Left cardiac atrium (tissue), 4 donors: ENCODE measurements around the gene LMLN. TPM values are rescaled to one million over a fixed set of nuclear protein-coding genes. Genes with fewer than 3 reads are reported as not detected.
"Not testable (repeated sequence)": the region's sequence is repeated elsewhere in the genome, so short reads cannot be mapped to it uniquely, and the experiment has no call there.

Experiments used
- ATAC-seq, 2 donors: fragments of 200-7000 bp; cut with Tn5 transposase; one replicate each; pipeline ENCODE4 v1.9.1; 2020; ENCODE audit warnings: mild to moderate bottlenecking in 2 of 2, moderate library complexity in 2 of 2
- DNase-seq: peaks from one replicate; pipeline ENCODE4 v3.0.0-alpha.2; 2020
- intact Hi-C, 2 donors: fragments of 100-400 bp; cut with DNase I; formaldehyde crosslinking; loops; one replicate each; pipeline versions ENCODE4 v1.14.1 to v1.15.1; 2022 to 2023
- long read RNA-seq: library from polyadenylated mRNA; unstranded; transcript quantifications from one replicate; pipeline ENCODE4 v2.0.0, GENCODE V29; 2021
- total RNA-seq, 2 donors: library from RNA; stranded (reverse); fragmentation: NEBNext Ultra II Directional; extraction: Animal tissue kit (Norgen Biotek cat#: 25700); gene quantifications; one replicate each; pipeline ENCODE4 v1.2.1, GENCODE V29; 2021
- donor health status: DM: no; HTN: yes; CAD: no.
- donor health status: DM: no; HTN: yes; CAD: no; lungs with severe emphysema.
- donor health status: DM: yes; HTN: yes; CAD: no.
- donor health status: Dilated cardiomyopathy.

LMLN gene, protein sequence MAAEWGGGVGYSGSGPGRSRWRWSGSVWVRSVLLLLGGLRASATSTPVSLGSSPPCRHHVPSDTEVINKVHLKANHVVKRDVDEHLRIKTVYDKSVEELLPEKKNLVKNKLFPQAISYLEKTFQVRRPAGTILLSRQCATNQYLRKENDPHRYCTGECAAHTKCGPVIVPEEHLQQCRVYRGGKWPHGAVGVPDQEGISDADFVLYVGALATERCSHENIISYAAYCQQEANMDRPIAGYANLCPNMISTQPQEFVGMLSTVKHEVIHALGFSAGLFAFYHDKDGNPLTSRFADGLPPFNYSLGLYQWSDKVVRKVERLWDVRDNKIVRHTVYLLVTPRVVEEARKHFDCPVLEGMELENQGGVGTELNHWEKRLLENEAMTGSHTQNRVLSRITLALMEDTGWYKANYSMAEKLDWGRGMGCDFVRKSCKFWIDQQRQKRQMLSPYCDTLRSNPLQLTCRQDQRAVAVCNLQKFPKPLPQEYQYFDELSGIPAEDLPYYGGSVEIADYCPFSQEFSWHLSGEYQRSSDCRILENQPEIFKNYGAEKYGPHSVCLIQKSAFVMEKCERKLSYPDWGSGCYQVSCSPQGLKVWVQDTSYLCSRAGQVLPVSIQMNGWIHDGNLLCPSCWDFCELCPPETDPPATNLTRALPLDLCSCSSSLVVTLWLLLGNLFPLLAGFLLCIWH
- total RNA-seq = 1 to 10 TPM; 6.9 to 7.0 TPM
- long read RNA-seq, full-length matches to known transcripts = 5 of 8 reads
- long read RNA-seq, partial matches to known transcripts = 0 of 8 reads
- long read RNA-seq, other reads (novel, unspliced or antisense) = 3 of 8 reads

GRCh38 chr3:197959891-197960693, at the start of gene LMLN:
TSS of gene LMLN (plus strand) at chr3:197960217. CDS start at chr3:197960246, 29 bp downstream.
- ATAC-seq = peak; percentile 99
- intact Hi-C loops = no loop called here
- peak; percentile 97 for DNase-seq

DNA sequence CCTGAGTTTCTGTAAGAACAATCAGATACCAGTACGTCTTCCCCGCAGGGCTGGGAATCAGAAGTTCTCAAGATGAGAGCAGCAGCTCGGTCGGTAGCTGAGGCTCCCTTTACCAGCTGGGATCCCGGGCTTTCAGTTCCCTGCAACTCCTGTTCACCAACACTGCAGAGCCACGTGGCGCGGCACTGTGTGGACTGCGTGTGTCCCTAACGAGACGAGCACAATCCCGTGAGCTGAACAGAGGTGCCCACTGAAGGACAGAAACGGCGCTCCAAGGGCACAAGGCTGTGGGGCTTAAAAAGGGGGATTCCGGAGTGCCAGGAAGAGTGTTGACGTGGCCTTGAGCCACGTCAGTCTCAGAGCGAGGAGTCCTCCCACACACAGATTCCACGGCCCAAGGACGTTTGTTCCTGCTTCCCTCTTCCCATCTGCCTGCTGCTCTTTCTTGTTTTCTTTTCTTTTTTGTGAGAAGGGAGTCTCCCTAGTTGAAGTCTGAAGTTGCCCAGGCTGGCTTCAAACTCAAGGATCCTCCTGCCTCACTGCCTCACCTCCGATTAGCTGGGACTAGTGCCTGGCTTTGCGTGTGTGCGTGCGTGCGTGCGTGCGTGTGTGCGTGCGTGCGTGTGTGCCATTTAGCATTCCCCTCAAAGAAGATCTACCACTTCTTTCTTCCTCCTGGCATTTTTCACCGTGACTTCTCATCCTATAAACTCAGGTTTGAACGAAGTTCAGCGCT, 47.1 kb upstream of the LMLN start:
- intact Hi-C loops = no loop called here
- ATAC-seq (peak; percentile 80 to 81), DNase-seq (peak; percentile 45)

DNA sequence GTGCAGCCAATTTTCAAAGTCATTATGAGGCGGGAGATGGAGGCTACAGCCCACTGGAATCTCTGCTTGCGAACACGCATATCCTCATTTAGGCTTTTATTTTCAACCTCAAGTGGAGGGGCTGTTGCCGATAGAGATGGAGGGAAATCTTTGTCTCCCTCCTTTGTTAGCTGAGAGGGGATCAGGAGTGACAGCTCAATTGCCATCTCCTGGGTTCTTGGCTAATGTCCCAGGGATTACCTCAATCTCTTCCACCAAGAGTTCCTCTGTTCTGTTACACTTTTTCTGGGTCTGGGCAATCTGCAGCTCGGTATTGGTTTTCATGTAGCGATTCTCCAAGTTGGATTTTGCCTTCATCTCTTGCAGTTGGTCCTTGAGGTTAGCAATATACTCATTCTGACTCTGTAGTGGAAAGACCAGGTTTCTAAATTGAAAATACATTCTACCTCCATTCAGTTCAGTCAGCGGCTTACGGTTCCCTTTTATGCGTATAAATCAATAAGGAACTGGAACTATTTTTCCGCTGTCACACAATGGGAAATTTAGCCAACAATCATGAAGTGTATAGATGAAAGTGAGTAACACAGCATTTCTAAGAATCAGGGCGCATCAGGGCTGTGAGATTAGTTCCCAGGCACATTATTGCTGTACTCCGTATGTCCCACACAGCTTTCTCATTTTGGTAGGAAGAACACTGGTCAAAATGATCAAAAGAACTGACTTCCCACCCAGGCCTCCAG, 46.2 kb upstream of the LMLN start:
- intact Hi-C loops = no loop called here
- DNase-seq (no peak), ATAC-seq (no peak)

DNA sequence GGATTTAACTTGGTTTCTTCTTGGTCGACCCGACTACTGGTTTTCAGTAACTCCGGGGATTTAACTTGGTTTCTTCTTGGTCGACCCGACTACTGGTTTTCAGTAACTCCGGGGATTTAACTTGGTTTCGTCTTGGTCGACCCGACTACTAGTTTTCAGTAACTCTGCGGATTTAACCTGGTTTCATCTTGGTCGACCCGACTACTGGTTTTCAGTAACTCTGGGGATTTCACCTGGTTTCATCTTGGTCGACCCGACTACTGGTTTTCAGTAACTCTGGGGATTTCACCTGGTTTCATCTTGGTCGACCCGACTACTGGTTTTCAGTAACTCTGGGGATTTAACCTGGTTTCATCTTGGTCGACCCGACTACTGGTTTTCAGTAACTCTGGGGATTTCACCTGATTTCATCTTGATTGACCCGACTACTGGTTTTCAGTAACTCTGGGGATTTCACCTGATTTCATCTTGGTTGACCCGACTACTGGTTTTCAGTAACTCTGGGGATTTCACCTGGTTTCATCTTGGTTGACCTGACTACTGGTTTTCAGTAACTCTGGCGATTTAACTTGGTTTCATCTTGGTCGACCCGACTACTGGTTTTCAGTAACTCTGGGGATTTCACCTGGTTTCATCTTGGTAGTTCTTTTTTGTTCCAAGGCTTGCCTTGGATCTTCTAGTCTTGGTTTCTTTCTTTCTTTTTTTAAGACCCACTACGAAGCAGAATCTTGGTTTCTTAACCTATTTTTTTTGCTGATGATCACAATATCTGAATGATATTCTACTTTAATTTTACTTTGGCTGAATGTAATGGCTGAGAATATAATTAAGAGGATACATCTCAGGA, 38.4 kb upstream of the LMLN start:
- intact Hi-C loops, DNase-seq, ATAC-seq: not testable (repeated sequence)

DNA sequence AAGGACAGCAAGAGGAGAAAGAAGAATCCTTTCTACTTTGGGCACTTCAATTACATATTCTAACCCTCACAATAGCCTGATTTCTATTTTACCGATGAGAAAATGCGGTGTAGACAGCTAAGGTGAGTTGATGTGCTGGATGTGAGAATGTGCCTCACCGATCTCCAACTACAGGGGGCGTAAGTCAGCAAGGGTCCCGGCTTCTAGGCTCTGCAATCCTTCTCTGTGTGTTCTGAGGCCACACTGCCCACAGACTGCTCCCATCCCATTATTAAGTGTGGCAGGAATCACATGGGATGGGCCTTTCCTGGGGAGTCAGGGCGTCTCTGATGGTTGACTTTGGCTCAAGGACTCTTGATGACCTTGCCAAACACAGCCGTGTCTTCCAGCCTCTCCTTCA, 33.6 kb upstream of the LMLN start:
- DNase-seq (no peak), ATAC-seq (no peak)
- intact Hi-C loops = no loop called here

DNA sequence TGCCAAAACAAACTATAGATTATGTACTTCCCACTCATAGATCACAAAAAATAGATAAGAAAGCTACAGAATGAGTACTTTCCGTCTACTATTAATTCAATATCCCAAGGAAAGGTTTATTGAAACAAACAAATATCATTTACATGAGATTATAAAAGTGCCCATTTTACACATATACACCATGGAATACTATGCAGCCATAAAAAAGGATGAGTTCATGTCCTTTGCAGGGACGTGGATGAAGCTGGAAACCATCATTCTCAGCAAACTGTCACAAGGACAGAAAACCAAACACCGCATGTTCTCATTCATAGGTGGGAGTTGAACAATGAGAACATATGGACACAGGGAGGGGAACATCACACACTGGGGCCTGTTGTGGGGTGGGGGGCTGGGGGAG, 32.4 kb upstream of the LMLN start:
- intact Hi-C loops, ATAC-seq, DNase-seq: not testable (repeated sequence)

DNA sequence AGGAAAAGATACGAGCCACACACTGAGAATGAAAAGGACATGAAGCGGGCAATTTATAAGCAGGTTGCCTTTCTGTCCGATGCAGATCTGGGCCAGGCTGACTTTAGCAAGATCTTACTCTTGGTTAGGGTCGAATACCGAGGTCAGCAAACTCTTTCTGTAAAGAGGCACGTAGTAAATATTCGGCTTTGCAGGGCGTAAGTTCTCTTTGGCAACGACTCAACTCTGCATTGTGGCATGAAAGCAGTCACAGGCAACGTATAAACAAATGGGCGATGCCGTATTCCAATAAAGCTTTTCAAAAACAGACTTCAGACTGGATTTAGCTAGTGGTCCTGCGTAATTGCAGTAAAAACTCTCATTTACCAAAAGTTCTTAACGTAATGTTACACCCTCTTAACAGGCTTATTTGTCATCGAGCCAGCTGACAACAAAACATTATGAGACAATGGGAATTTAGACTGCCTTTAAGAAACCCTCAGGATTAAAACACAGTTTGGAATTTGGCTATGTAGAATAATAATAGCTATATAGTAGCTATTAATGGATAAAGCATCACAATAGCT, 23.1 kb upstream of the LMLN start:
- DNase-seq = no peak
- intact Hi-C loops = no loop called here
- ATAC-seq = no peak

GRCh38 chr3:197940745-197941384, 19.2 kb upstream of the LMLN start:
- DNase-seq = no peak
- ATAC-seq = no peak
- intact Hi-C loops = loop anchor here in 1 of 2 donors (5.0 kb wide), 1 partner anchor 34 kb away; no protein-coding TSS in a partner anchor

DNA sequence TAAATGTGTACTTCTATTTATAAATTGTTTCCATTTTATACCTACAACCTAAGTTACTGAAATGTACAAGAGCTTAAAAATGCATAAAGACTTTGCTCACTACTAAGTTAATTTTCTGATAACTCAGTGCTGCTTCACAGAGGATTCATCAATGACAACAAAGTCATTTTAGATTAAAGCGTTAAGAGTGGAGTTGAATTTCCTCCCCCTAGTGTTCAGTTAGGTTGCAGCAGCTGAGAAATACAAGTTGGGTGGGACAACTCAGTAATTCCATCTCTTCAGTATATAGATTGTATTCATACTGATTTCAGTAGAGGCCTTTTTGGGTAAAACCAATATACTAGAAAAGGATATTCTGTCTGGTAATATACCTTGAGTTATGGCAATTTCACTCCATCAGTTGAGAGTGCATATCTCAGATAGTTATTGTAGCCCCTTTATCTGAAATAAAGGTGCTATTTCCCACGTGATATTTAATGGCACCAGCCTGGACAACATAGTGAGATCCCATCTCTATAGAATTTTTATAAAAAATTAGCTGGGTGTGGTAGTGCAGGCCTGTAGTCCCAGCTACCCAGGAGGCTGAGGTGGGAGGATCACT, 17.0 kb upstream of the LMLN start:
- ATAC-seq = peak in 1 of 2 donors; percentile 31
- DNase-seq = no peak
- intact Hi-C loops = loop anchor here in 1 of 2 donors (5.0 kb wide), 1 partner anchor 36 kb away; no protein-coding TSS in a partner anchor

- ATAC-seq = no peak
- DNase-seq = no peak
- intact Hi-C loops = no loop called here
These were observed 10.7 kb upstream of the LMLN start for GRCh38 chr3:197949191-197949777.

DNA sequence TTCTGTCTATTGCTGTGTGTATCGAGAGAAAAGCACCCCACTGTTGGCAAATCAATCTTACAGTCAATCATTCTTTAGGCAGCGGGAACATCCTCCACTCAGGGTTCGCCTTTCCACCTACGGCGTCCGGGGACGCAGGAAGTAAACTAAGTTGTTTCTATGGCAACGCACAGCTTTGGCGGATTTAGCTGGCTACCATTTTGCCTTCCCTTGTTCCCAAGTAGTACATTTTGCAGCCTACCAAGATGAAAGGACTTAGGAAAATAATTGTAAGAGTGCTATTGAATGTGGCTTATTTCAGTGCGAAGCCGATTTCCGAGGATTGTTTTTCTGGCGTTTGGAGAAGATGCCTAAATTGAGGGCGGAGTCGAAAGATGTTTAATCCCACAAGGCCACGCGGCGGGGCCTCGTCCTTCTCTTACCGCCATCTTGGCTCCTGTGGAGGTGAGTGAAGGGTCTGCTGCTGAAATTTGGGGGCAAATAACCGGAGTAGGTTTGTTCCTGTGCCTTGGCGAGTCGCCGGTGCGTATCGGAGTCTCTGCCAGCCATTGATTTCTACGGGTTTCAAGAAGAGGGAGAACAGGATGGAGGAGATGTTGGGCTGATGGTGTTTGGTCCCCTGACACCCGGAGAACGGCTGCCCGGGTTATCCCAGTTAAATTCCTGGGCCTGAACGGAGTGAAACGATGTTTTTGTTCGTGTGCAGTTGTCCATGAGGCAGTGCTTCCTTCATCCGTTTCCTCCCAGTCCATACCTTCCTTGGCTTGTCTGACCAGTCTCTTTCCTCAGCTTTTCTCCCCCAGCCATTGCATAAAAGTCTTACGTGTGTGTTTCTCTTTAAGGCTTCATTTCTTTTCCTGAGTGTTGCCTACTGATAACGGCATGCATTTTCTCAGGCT, 10.0 kb upstream of the LMLN start, which contains the start of gene RPL35A:
TSS of gene RPL35A (plus strand) at position 413 of the 899 bp plus-strand sequence. CDS start 778 bp downstream, outside the sequence.
- DNase-seq = peak; percentile 90
- intact Hi-C loops = no loop called here

GRCh38 chr3:197950677-197951061, 9.3 kb upstream of the LMLN start:
- no peak for DNase-seq
- no peak for ATAC-seq
- intact Hi-C loops = no loop called here

More for the DNA sequence above, 10.0 kb upstream of the LMLN start, which contains the start of gene RPL35A:
- ATAC-seq = peak; percentile 90 to 92

DNA sequence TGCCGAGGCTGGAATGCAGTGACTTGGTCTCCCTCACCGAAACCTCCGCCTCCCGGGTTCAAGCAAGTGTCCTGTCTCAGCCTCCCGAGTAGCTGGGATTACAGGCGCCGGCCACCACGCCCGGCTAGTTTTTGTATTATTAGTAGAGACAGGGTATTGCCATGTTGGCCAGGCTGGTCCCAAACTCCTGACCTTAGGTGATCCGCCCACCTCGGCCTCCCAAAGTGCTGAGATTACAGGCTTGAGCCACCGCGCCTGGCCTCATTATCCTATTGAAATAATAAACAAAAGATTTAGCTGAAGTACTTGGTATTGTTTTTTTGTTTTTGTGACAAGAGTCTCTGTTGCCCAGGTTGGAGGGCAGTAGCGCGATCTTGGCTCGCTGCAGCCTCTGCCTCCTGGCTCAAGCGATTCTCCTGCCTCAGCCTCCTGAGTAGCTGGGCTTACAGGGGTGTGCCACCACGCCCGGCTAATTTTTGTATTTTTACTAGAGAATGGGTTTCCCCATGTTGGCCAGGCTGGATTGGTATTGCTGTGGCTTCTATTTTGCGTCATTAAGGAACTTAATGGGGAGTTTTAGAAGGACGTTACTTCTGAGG, 8.5 kb upstream of the LMLN start:
- intact Hi-C loops = no loop called here
- ATAC-seq (no peak), DNase-seq (no peak)

DNA sequence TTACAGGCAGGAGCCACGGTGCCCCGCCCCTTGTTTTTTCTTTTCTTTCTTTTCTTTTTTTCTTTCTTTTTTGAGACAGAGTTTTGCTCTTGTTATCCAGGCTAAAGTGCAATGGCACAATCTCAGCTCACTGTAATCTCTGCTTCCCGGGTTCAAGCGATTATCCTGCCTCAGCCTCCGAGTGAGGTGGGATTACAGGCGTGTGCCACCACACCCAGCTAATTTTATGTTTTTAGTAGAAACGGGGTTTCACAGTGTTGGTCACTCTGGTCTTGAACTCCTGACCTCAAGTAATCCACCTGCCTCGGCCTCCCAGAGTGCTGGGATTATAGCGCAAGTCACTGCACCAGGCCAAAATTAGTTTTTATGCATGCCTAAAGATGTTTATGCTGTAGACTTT, 7.6 kb upstream of the LMLN start:
- ATAC-seq (no peak), DNase-seq (no peak)
- intact Hi-C loops = no loop called here
